Right lobe of liver (tissue), 4 donors: ENCODE data around the gene TNK1.

Experiments
- CTCF ChIP-seq, 4 donors: fragments of 200-600 bp in 3 of 4; fragments of 450-650 bp in 1 of 4; IDR thresholded peaks; one replicate each; pipeline versions ENCODE4 v1.5.1 to v1.8.0; 2016 to 2022; ENCODE audit warnings: antibody characterized with exemption in 4 of 4, mild to moderate bottlenecking in 2 of 4
- POLR2A ChIP-seq: fragments of 450-650 bp; IDR thresholded peaks from one replicate; pipeline ENCODE4 v1.6.1; 2017; ENCODE audit warnings: antibody characterized with exemption, mild to moderate bottlenecking
- donor health status: DM: no; HTN: no; CAD: no.
- donor health status: DM: no; HTN: no; CAD: no.
- donor health status: DM: no; HTN: yes; CAD: no.

- no peak for TF ChIP-seq POLR2A
- TF ChIP-seq CTCF (IDR thresholded peaks at IDR 0.05), result no peak
These were observed 47.7 kb downstream of the TNK1 start, which contains the start of gene SPEM3 for GRCh38 chr17:7428557-7428956.
